ENCODE results near the gene SLC9A5.

The SLC9A5 gene

GRCh38 chr16:67248401-67249177, at the start of gene SLC9A5:
Gene SLC9A5, plus strand, starts transcription at chr16:67248979. Its CDS starts 36 bp downstream, at chr16:67249015.
- DNase-seq: no peak

- DNase-seq: peak; percentile 73
Measured at GRCh38 chr16:67199011-67199807, 49.6 kb upstream of the SLC9A5 start, which contains the start of gene ELMO3. Gene ELMO3, plus strand, starts transcription at chr16:67199131. Its CDS starts 196 bp downstream, at chr16:67199327.

DNA sequence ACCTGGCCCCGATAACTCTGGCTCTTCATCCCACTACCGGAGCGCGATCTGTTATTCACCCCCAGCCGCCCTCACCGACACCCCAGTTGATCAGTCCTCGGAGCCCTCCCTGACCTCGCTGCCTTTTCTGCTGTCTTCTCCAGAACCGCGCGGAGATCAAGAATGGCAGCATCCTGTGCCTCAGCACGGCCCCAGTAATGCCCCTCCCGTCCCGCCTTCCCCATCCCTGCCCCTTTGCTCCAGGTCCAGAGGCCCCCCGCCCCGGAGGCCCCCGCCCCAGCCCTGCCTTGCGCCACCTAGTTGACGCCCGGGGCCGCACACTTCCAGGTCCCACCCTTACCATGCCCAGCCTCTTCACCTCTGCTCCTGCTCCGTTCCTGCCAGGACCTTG, 49.0 kb upstream of the SLC9A5 start:
- DNase-seq: no peak

DNA sequence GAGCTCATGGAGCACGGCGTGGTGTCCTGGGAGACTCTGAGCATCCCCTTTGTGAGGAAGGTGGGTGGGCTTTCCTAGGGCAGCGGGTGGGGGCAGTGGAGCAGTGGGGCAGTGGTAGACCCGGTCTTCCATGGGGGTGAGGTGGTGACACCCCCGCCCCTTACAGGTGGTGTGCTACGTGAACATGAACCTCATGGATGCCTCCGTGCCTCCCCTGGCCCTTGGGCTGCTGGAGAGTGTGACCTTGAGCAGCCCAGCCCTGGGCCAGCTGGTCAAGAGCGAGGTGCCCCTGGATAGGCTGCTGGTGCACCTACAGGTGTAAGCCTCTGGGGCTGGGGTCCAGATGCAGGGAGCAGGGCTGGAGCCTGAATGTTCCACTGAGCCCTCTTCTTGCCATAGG, 48.3 kb upstream of the SLC9A5 start:
- no peak for DNase-seq

- DNase-seq: no peak
Measured at GRCh38 chr16:67201411-67202345, 47.1 kb upstream of the SLC9A5 start.

DNA sequence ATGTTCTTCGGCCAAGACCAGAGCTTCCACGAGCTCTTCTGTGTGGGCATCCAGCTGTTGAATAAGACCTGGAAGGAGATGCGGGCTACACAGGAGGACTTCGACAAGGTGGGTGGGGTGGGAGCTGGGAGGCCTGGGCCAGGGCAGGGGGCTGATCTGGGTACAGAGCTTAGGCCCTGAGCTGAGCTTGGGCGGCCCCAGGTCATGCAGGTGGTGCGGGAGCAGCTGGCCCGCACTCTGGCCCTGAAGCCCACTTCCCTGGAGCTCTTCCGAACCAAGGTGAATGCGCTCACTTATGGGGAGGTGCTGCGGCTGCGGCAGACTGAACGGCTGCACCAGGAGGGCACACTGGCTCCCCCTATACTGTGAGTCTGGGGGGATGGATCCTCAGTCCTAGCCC, 46.4 kb upstream of the SLC9A5 start:
- no peak for DNase-seq

GRCh38 chr16:67202956-67203493, 45.8 kb upstream of the SLC9A5 start:
- DNase-seq: no peak

DNA sequence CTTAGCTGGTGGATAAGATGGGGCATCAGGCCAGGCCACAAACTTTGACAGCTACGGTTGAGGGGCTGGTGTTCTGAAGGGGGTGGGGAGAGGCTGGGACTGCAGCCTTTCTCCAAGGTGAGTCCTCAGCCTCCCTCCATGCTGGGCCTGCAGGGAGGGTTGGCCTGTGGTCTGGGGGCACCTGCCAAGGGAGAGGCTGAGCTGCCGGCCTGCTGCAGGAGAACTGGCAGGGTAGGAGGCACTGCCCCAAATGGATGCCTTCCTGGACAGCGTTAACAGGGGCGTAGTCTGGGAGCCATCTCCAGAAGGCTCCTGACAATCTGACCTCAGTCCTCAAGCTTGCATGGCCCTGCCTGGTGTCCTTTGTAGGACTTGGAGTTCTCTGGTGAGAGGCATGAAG, 44.7 kb upstream of the SLC9A5 start:
- DNase-seq: no peak

- DNase-seq: no peak
Measured at GRCh38 chr16:67206129-67206837, 42.5 kb upstream of the SLC9A5 start.

DNA sequence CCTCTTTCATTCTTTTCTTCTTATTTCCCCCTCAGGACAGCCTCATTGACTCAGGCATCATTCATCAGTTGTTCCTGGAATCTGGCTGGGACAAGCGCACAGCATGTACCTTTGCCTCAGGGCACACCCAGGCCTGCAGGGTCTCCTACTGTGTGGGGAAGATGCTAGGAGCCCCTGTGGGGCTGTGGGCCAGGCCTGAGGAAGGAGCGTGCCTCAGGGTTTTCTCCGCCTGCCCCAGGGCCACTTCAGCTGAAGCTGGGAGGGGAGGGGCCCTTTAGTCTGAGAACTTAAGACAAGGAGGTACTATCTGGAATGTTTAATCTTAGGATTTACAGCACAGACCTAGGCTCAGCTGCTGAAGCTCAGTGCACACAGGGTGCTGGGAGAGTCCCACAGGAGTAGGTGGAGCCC, 41.9 kb upstream of the SLC9A5 start:
- DNase-seq: no peak

- DNase-seq: no peak
Measured at GRCh38 chr16:67207249-67208091, 41.3 kb upstream of the SLC9A5 start.

GRCh38 chr16:67208154-67208896, 40.5 kb upstream of the SLC9A5 start:
- no peak for DNase-seq

GRCh38 chr16:67209565-67209964, 39.2 kb upstream of the SLC9A5 start:
- DNase-seq: no peak

- no peak for DNase-seq
Measured at GRCh38 chr16:67210069-67210937, 38.5 kb upstream of the SLC9A5 start.

- DNase-seq: no peak
Measured at GRCh38 chr16:67211674-67212073, 37.1 kb upstream of the SLC9A5 start.

- no peak for DNase-seq
Measured at GRCh38 chr16:67212766-67213165, 36.0 kb upstream of the SLC9A5 start.

DNA sequence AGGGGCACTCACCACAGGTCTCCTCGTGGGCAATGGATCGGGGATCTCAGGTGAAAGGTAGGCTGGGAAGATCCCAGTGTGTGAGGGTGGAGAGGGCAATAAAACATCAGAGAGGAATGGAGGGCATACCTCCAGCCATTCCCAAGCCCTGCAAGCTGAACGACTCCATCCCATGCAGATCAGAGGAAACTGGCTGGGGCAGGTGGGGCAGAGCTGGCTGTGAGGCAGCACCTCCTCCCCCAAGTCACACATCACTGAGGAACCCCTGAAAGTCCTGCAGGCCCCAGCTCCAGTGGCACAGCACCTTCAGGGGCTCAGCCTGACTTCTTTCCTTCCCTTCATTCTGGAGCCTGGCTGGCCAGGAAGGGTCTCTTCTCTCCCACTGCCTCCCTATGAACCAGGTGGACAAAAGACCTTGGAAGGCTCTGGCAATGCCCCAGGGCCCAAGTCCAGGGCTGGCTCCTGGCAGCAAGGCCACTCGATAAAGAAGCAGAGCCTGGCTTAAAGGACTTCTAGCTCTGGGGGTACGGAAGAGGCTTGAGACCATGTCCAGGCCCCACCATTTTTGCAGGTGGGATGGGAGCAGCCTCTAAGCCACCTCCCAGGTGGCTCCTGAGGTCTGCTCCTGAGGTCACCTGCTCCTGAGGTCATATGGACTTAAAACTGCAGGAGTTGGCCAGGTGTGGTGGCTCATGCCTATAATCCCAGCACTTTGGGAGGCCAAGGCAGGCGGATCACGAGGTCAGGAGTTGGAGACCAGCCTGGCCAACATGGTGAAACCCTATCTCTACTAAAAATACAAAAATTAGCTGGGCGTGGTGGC, 35.4 kb upstream of the SLC9A5 start:
- no peak for DNase-seq

GRCh38 chr16:67215706-67216105, 33.1 kb upstream of the SLC9A5 start:
- DNase-seq: no peak
